Measurements from ENCODE around the gene CROCC2.

The CROCC2 gene

GRCh38 chr2:240925191-240925567 is 19.0 kb downstream of the CROCC2 start:
- no peak for DNase-seq

DNA sequence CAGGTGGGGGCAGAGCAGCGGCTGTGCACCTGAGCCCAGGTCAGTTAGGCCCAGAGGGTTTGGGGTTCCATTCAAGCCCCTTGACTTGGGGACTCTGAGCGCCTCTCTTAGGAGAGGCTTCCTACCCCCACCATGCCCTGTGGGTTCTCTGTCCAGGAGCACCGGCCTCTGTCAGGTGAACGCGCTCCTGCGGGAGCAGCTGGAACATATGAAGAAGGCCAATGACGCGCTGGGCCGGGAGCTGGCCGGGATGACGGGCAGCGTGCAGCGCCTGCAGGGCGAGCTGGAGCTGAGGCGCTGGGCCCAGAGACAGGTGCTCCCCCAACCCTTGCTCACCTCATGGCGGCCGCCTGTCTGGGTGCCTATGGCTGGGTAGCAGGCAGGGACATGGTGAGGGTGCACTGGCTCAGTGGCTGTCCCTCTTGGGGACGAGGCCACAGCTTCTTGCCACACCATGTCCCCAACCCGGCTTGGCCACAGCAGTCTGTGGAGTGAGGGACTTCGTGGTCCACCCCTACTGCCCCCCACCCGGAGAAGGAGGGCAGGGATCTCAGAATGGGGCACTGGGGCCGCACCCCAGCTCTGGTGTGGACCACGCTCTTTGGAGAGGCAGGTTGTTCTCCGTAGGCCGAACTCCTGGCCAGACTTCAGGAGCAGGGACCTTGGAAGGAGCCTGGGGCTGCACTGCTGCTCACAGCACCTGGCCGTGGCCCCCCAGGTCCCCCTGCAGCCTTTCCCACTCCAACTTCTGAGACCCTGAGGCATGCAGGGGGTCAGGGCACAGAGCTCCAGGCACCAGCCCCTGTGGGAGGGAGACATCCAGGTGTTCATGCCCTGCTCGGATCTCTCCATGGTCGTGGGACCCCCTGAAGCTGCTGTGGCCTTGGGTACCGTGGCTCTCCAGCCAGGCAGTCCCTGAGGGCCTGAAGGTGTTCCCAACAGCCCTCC is 19.7 kb downstream of the CROCC2 start:
- no peak for DNase-seq

- no peak for DNase-seq
These were observed 20.6 kb downstream of the CROCC2 start for GRCh38 chr2:240926516-240927389.

DNA sequence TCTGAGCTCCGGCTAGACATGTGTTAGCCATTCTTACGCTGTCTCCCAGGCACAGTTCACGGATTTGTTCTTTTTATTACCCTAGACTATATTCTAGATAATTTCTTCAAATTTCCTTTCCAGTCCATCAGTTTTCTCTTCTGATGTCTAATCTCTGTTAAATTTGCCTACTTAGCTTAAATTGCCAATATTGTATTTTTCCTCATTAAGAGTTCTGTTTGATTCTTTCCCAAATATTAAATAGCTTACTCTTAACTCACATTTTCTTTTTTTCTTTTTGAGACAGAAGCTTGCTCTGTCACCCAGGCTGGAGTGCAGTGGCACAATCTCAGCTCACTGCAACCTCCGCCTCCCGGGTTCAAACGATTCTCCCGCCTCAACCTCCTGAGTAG is 21.2 kb downstream of the CROCC2 start:
- DNase-seq, result no peak

GRCh38 chr2:240928476-240929363 is 22.6 kb downstream of the CROCC2 start:
- no peak for DNase-seq

- no peak for DNase-seq
These were observed 23.4 kb downstream of the CROCC2 start for GRCh38 chr2:240929364-240930095.

- DNase-seq, result no peak
These were observed 24.0 kb downstream of the CROCC2 start for GRCh38 chr2:240930096-240930630.

DNA sequence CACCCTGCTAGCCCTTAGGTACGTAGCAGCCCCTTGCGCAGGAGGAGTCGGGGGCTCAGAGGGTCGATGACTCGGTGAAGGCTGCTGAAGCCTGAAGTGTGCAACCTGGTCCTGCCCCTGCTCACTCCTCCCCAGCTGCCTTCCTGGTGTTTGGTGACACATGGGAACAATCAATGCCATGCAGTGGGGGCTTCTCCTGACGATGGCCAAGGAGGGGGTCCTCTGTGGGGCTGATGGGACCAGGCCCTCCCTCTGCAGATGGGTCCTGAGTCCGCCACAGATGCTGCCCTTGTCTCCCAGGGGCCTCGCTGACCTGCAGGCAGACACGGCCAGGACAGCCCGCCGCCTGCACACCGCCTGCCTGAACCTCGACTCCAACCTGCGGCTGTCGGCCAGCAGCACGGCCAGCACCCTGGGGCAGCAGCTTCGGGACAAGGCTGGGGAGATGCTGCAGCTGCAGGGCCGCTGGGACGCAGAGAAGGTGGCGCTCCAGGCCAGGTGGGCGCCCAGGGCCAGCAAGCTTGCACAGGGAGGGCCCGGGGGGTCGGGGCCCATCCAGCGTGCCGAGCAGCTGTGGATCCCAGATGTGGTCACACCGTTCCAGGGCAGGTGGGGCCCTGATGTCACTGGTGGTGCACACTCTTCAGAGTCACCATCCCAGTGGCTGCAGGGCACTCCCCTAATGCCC is 24.6 kb downstream of the CROCC2 start:
- DNase-seq, result no peak

- DNase-seq, result no peak
These were observed 25.3 kb downstream of the CROCC2 start for GRCh38 chr2:240931319-240931949.

DNA sequence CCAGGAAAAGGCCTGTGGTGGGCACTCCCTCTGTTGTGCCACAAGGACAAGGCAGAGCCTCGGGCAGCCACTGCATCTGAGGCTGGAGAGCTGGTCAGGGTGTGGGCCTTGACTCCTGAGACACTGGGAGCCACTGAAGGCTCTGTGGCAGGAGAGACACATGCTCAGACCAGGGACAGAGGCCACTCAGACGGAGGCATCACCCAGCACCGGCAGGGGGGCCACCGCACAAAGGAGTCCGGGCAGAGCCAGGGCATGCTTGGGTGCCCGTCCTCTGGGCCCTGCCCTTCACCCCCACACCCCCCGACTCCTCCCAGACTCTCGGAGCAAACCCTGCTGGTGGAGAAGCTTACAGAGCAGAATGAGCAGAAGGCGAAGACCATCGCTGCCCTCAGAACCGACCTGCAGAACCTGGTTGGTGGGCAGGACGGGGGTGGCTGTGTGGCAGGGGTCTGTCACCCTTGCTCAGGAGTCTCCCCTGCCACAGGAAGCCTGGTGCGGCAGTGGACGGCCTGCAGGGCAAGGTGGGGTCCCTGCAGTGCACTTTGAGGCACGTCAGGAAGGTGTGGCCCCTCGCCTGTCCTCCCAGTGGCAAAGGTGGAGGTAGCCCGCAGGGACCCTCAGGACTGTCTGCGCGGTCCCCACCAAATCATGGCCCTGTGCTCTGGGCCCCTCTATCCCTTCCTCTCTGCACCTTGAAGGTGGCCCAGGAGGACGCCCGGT is 26.0 kb downstream of the CROCC2 start:
- DNase-seq, result no peak

GRCh38 chr2:240932724-240933047 is 26.6 kb downstream of the CROCC2 start:
- no peak for DNase-seq

- no peak for DNase-seq
These were observed 27.2 kb downstream of the CROCC2 start for GRCh38 chr2:240933048-240933965.

GRCh38 chr2:240933966-240934700 is 28.0 kb downstream of the CROCC2 start:
- no peak for DNase-seq

DNA sequence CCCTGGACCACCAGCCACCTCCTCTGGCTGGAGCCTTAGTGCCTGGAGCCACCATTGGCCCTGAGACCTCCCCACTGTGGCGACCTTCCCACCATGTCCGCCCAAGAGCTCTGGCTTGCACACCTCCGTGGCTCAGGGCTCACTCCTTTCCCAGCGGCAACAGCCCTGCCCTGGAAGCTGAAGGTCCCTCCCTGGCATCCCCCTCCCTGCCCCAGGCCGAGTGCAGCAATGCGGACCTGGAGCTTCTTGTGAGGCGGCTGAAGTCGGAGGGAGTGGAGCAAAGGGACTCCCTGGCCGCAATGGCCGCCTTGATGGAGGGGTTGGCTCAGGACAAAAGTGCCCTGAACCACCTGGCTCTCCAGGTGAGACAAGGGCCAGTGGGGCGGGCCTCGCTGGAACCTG is 28.6 kb downstream of the CROCC2 start:
- no peak for DNase-seq

DNA sequence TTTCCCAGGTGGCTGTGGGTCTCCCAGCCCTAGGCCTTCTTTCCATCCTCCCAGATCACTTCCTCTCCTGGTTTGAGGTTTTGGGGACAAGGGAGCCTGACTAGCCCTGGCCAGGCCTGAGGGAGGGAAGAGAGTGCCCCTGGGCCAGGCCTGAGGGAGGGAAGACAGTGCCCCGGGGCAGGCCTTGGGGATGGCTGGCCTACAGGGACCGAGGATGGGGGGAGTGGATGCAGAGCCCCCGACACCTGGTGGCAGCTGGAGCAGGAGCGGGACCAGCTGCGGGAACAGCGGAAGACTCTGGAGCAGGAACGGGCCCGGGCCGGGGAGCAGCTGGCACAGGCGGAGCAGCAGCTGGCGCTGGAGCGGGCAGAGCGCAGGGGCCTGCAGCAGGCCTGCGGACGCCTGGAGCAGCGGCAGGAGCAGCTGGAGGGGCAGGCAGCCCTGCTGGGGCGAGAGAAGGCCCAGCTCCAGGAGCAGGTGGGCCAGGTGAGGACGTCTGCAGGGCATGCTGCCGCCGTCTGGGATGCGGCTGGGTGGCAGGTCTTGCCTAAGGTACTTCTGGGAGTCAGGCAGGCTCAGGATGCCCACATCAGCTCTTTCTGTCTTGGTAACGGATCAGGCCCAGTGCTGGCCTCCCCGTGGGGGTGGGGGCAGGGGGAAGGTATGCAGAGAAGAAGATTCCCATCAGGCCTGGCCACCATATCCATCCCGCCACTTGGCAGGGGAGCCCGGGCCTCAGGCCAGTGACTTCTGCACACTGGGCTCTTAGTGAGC is 29.2 kb downstream of the CROCC2 start:
- DNase-seq, result no peak

DNA sequence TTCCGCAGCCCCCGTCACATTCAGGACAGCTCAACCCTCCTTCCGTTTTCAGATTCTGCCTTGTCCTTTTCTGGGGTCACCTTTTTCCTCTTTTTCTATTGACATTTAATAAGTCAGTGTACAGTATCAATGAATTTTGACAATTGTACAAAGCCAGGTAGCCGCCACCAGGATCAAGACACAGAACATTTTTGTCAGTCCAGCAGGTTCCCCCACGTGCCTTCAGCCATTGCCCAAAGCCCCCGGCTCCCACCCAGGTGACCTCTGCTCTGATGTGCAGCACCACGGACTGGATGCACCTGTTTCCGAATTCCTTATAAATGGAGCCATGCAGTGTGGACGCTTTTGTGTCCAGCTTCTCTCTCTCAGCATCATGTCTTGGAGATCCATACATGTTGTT is 30.0 kb downstream of the CROCC2 start:
- DNase-seq, result no peak

- no peak for DNase-seq
These were observed 39.9 kb downstream of the CROCC2 start for GRCh38 chr2:240946046-240946445.

Measured in hematopoietic multipotent progenitor cell treated with erythropoietin and hydrocortisone succinate and interleukin-3 and kit ligand, for 4 days (in vitro differentiated cells).